ENCODE data around the gene MRC2. TPM values are rescaled to one million over a fixed set of nuclear protein-coding genes. Genes with fewer than 3 reads are reported as not detected.
A peak's percentile ranks its signal among the peaks of the same experiment; 100 is the strongest.

The MRC2 gene
- total RNA-seq, 1 donor from 2014 or later, result 127 TPM

DNA sequence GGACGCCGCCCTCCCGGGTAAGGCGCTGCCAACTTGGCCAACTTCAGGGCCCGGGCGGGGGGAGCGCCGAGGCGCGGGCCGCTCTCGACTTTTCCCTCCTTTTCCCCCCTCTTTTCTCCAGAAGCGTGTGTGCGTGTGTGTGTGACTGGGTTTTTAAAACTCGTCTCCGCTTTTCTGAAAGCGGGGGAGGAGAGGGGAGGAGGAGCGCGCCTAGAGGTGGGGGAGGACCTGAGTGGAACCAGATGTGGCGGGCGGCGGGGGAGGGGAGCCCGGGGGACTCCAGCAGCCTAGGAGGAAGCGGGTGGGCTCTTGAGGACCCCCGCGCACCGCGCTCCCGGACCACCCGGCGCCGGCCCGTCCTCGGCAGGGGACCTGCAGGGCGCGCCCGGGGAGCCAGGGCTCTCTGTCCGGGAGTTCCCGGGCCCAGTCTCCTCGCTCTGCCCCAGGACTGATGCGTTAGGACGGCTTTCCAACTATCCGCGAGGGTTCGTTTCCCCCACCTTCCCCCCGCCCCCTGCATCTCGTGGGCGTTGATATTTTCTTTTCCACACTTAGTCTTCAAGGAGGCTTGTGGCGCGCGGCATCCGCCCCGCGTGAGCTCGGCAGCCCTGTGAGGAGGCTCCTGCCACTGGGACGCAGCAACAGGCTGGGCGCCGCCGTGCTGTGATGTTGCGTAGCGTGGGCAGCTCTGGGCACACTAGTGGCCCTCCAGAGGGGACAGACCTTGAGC, 599 bp downstream of the MRC2 start:
- no peaks in the 10 kb centered on the region for H3K36me3 ChIP-seq
- intact Hi-C loops (cut with DNase I), result no loop called here
- H3K9me3 ChIP-seq, result no peaks in the 10 kb centered on the region
- TF ChIP-seq, protein P1, sequence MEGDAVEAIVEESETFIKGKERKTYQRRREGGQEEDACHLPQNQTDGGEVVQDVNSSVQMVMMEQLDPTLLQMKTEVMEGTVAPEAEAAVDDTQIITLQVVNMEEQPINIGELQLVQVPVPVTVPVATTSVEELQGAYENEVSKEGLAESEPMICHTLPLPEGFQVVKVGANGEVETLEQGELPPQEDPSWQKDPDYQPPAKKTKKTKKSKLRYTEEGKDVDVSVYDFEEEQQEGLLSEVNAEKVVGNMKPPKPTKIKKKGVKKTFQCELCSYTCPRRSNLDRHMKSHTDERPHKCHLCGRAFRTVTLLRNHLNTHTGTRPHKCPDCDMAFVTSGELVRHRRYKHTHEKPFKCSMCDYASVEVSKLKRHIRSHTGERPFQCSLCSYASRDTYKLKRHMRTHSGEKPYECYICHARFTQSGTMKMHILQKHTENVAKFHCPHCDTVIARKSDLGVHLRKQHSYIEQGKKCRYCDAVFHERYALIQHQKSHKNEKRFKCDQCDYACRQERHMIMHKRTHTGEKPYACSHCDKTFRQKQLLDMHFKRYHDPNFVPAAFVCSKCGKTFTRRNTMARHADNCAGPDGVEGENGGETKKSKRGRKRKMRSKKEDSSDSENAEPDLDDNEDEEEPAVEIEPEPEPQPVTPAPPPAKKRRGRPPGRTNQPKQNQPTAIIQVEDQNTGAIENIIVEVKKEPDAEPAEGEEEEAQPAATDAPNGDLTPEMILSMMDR (IDR thresholded peaks at IDR 0.05), result no peak
- peaks cover 24% of the 10 kb centered on the region for H3K4me1 ChIP-seq
- H3K27ac ChIP-seq, result peak overlapping the region; percentile 91
- ATAC-seq, result peak; percentile 39
- peak overlapping the region; percentile 66 for H3K4me3 ChIP-seq
- no peaks in the 10 kb centered on the region for H3K27me3 ChIP-seq
- peak; percentile 79 for DNase-seq

DNA sequence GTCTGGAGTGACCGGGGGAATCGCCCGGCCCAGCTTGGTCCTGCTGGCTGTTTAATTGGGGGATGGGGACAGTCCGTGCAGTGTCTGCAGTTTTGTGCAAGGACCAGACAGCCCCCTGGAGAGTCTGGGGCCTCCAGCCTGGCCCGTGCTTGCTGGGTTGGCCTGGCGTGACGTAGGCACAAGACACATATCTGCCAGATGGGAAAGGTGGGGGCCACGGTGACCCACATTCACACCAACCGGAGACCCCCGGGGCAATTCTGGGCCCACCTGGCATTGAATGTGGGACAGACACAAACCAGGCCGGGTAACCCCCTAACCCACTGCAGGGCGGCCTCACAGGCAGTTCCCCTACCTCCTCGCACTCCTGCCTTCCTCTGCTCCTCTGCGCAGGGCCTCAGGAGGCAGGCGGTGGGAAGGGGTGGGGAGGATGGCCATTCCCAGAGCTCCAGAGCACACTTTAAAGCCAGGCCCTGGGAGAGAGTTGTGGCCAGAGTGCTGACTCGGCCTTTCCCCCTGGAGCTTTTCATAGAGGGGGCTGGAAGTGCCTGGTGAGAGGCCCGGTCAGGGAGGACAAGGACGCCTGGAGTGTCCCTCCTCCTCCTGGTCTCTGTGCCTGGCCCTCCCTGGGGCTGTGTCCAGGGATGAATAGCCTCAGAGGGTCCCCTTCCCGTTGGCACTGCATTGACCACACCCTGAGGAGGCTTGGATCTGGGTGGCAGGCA, 1.5 kb downstream of the MRC2 start:
- H3K36me3 ChIP-seq, result no peaks in the 10 kb centered on the region
- peaks cover 28% of the 10 kb centered on the region for H3K4me1 ChIP-seq
- intact Hi-C loops (cut with DNase I), result no loop called here
- DNase-seq, result no peak
- no peaks in the 10 kb centered on the region for H3K27me3 ChIP-seq
- ATAC-seq, result no peak
- peak overlapping the region; percentile 91 for H3K27ac ChIP-seq
- TF ChIP-seq, protein P1 (IDR thresholded peaks at IDR 0.05), result no peak
- H3K9me3 ChIP-seq, result no peaks in the 10 kb centered on the region
- H3K4me3 ChIP-seq, result peak overlapping the region; percentile 66

DNA sequence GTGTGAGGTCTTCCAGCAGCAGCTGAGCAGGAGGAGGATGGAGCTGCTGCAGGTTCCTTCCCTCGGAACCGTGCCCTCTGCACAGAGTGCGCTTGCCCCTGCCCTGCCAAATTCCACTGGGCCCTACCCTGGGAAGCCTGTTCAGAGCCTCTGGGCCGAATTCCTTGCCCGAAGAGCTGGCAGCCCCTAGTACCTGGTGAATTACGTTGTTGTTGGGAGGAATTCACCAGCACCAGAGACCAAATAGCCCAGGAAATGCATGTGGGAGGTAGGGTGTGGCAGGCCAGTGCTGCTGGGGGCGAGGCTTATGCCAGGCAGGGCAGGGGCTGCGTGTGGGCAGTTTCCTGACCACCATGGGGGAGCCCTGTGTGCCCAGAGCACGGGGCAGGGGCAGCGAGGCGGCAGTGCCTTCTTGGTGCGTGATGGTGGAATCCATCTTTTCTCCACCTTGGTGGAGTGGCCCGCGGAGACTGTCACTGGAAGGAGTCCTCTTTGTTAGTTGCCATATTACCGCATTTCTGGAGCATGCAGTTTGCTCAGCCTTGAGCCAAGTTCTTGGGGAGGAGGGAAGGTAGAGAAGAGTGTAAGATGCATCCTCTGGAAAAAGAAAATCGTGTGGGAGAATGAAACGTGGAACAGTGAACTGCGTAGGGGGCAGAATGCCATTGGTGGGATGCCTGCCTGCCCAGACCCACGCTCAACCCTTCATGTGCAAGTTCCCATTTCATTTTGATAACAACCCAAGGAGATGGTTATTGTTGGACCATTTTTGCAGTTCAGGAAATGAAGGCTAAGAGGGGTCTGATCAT, 2.3 kb downstream of the MRC2 start:
- no peak for ATAC-seq
- H3K4me3 ChIP-seq, result peak overlapping the region; percentile 66
- H3K27me3 ChIP-seq, result no peaks in the 10 kb centered on the region
- TF ChIP-seq, protein P1 (IDR thresholded peaks at IDR 0.05), result no peak
- peaks cover 28% of the 10 kb centered on the region for H3K4me1 ChIP-seq
- H3K36me3 ChIP-seq, result no peaks in the 10 kb centered on the region
- intact Hi-C loops (cut with DNase I), result no loop called here
- H3K9me3 ChIP-seq, result no peaks in the 10 kb centered on the region
- DNase-seq, result no peak
- H3K27ac ChIP-seq, result peak overlapping the region; percentile 91

DNA sequence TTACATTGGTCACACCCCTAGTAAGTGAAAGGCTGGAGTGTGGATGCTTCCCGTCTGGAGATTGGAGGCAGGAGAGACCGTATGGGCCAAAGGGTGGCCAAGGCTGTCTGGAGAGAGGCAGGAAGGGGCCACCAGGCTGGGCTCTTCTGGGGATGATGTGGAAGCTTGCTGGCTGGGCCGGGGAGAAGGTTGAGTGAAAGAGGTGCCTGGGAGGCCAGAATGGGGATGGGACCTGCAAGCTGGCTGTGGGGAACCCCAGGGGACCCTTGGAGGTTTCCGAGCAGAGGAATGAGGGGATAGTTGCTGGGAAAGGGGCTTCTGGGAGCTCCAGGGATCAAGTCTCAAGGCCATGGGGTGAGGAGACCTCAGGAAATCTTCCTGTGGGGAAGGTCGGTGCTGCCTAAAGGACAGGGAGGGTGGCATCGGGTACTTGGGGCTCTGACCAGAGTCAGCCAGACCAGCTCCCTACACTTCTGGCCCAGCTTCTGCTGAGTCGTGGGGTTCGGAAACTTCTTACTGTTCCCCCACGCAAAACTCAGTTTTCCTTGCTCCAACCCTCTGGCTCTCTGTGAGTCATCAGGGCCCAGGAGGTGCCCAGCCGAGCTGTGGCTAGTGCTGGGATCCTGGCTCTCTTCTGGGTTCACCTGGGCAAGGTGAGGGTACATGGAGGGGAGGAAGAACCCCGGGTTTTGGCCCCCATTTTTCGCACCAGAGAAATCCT, 3.1 kb downstream of the MRC2 start:
- Histone ChIP-seq H3K4me3 (no peak overlapping the region), H3K27ac (no peak overlapping the region)
- TF ChIP-seq, protein P1 (IDR thresholded peaks at IDR 0.05), result no peak

More for the DNA sequence above, 3.1 kb downstream of the MRC2 start:
- no peak for ATAC-seq
- Histone ChIP-seq H3K4me1 (peaks cover 28% of the 10 kb centered on the region), H3K9me3 (no peaks in the 10 kb centered on the region), H3K27me3 (no peaks in the 10 kb centered on the region), H3K36me3 (no peaks in the 10 kb centered on the region)
- intact Hi-C loops (cut with DNase I), result no loop called here
- no peak for DNase-seq

Measured in upper lobe of right lung (tissue), 1 donor.